Measurements from ENCODE around the gene SOCS7.

Gene SOCS7

DNA sequence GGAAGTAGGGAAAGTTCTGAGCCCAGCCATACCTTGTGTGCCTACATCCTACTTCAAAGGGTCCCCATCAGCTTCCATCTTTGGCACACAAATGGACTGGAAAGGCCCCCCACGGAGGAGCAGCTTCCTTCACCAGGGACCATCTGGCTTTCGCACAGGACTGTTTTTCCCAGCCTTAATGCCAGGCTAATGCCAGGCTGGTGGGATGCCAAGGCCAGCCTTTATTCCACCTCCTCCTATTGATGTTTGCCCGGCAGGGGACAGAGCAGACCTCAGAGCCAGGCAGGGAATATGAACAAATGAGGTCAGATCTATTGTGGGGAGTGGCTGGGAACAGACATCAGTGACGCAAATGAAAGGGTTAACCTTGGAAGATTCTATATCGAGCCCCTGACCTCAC, 13.6 kb upstream of the SOCS7 start:
- DNase-seq: peak; percentile 14 to 44

DNA sequence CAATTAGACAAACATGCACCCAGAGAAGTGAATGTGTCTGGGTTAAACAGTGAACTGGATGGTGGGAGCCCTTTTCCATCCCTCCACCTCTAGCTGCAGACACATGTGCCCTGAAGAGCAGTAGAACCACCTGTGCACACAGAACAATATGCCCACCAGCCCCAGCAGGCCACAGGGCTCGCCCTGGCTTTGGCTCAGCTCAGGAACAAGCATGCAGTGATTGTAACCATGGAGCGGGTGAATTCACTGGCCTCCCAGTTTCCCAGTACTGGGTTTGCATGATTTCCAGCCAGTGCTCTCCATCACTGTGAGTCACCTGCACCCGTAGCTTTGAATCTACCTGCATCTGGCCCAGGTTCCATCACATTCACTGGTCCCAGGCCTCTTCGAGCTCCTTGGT, 13.1 kb upstream of the SOCS7 start:
- no peak for DNase-seq

DNA sequence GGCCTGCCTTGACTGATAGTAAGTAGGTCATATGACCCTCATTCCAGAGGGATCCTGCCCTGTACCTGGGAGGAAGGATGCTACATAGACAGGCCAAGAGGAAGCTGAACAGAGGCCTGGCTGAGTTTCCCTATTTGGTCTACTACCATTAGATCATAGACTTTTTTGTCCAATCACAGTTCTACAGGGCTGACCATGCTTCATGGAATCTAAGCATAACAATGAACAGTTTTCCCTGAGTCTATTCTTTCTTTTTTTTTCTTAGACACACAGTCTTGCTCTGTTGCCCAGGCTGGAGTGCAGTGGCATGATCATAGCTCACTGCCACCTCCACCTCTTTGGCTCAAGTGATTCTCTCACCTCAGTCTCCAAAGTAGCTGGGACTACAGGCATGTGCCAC, 11.8 kb upstream of the SOCS7 start:
- no peak for DNase-seq

DNA sequence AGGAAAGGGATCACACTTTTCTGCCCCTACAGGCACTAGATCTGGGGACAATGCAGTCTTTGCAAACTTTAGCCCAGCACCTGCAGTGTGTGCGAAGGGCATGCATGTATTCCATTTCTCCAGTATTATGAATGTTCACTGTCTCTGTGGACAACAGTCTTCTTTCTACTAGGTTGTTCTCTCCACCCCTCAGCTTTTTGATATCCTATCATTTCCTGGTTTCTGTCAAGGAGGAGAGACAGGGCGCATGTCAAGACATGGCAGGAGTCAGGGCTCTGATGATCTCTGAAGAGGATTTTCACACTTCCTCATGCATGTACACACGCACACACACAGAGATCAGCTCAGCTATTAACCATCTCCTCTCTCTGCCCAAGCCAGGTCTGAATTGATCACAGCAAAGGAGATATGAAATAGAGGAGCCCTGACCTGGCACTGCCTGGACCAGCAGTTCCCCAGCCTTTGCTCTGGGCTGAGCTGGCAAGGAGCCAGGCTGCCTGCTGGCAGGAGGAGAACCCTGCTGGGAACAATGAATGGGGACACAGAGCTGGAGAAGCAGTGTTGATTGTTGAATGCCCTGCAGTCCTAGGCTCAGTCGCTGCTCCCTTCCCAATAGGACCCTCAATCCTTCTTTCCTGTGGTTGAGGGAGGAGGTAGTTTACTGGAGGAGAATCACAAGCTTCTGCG, 10.5 kb upstream of the SOCS7 start:
- peak; percentile 70 to 82 for DNase-seq

DNA sequence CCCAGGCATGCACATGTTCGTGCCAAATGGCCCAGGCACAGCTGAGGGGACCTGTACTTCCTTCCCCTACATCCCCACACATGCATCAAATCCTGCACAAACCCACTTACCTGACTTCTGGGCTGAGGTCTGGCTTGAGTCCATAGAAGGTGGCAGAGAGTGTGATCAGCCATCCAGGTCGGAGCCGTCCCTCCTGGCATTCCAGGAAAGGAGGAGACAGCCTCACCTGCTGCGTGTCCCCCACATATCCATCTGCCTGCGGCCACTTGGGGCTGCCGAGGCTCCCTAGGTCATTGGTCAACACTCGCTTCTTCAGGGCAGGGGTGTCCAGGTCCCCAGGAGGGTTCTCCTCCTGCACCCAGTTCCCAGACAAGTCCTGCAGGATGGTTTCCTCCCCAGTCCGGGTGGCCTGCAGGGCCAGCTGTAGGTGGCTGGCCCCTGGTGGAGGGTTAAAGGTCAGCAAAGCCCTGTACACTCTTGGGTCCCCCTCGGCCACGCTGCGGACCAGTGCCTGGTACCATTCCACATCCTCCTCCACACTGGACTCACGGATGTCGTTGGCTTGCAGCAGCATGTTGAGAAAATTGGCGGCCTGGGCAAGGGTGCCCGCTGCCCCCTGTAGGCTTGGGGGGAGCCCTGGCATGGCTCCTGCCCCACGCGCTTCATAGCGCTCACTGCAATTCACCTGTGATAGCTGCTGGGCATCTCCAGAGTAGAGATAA, 8.6 kb upstream of the SOCS7 start:
- DNase-seq: no peak

DNA sequence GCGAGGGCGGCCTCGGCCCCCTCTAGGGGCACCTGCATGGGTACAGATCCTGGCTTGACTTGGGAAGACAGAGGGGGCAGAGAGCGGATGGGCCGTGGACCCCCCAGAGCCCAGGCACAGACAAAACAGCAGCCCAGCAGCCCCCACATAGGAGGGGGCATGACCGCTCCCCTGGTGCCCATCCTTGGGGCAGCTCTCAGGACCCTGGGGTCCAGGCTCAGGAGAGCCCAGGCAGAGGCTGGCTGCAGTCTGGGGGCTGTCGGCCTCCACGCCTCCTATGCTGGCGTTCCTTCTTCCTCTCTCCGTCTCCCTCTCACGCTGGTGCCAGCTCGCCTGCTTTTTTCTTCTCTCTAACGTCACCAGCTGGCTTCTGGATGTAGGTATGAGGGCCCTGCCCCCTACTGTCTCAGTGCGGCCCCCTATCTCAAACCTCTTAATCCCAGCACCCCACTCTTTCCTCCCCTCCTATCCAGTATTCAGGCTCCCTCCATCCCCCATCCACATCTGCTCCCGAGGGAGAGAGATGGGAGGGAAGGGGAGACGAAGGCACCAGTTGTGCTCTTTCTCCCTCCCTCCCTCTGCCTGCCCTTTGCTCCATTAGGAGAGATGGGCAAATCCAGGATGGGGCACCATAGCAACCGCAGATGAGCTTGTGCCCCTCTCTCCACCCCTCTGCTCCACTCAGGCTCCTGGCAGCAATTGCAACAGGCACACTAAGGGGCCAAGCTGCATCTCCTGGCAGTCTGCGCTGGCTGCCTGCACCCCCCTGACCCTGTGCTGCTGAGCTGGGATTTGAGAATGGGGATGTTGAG, 7.8 kb upstream of the SOCS7 start, which contains the start of gene GPR179:
Gene GPR179 (minus strand): TSS at position 349 of the 812 bp plus-strand sequence. CDS start 167 bp downstream, at position 182.
- no peak for DNase-seq

DNA sequence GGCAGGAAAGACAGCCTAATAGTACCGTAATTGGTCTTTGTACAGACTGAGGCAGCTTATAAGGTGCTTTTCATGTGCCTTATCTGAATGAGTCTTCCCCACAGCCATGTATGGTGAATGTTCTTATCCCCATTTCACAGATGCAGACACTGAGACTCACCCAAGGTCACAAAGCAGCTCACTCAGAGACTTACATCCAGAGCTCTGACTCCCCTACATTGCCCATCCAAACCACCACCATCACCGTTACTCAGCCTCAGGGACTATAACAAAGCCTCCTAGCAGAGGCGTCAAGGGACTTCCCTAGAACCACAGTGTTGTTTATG, 7.3 kb upstream of the SOCS7 start:
- DNase-seq: no peak

DNA sequence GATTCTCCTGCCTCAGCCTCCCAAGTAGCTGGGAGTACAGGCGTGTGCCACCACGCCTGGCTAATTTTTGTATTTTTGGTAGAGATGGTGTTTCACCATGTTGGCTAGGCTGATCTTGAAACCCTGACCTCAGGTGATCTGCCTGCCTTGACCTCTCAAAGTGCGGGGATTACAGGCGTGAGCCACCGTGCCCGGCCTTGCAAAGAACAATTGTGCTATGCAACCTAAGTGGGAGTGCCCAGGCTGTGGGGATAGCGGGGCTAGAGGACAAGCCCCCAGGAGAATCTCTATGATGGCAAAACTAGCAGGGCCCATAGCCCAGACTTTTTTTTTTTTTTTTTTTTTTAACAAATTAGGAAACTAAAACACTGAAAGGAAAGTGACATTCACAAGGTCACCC, 5.9 kb upstream of the SOCS7 start:
- DNase-seq: no peak

DNA sequence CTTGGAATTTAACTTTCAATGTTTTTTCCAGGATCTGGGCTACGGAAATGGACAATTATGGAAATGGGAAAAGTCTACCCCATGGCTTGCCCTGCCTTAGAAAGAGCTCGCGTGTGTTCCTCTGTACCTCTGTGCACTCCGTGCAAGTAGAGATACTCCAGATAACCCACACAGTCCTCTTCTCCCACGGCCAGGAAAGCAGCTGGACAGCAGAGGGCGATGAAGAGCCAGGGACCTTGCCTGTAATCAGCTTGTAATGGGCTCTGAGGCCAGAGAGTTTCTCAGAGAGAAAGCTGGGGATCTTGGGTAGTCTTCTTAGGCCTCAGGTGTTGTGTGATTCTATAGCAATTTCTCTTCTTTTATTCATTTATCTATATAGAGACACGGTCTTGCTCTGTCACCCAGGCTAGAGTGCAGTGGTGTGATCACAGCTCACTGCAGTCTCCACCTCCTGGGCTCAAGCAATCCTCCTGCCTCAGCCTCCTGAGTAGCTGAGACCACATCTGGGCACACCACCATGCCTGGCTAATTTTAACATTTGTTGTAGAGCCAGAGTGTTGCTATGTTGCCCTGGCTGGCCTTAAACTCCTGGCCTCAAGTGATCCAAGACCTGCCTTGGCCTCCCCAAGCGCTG, 2.4 kb upstream of the SOCS7 start:
- peak; percentile 83 to 86 for DNase-seq

DNA sequence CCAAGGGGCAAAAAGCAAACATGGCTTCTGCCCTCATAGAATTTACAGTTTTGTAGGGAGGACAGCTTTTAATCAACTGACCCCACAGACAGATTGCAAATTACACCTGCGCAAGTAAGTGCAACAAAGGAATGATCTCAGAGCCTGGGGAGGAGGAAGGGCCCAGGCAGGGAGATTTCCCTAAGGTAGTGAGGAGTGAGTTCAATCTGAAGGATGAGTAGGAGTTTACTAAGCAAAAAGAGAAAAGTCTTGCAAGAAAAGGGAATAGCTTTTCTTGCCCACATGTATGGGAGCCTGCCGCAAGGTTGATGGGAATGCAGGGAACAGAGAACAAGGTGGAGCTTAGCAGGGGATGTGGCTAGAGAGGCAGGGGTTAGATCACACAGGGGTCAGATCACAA, 1.6 kb upstream of the SOCS7 start:
- DNase-seq: no peak

DNA sequence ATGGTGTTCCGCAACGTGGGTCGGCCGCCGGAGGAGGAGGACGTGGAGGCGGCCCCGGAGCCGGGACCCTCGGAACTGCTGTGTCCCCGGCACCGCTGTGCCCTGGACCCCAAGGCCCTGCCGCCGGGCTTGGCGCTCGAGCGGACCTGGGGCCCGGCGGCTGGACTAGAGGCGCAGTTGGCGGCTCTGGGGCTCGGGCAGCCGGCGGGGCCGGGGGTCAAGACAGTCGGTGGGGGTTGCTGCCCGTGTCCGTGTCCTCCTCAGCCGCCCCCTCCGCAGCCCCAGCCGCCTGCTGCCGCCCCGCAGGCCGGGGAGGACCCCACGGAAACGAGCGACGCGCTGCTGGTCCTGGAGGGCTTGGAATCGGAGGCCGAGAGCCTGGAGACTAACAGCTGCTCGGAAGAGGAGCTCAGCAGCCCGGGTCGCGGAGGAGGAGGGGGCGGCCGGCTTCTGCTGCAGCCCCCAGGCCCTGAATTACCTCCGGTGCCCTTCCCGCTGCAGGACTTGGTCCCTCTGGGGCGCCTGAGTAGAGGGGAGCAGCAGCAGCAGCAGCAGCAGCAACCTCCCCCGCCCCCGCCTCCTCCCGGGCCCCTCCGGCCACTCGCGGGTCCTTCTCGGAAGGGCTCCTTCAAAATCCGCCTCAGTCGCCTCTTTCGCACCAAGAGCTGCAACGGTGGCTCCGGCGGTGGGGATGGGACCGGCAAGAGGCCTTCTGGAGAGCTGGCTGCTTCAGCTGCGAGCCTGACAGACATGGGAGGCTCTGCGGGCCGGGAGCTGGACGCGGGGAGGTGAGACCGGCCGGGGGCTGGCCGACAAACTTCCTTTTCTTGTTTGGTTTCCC, 821 bp downstream of the SOCS7 start:
- peak in 1 of 2 experiments; percentile 38 for DNase-seq

DNA sequence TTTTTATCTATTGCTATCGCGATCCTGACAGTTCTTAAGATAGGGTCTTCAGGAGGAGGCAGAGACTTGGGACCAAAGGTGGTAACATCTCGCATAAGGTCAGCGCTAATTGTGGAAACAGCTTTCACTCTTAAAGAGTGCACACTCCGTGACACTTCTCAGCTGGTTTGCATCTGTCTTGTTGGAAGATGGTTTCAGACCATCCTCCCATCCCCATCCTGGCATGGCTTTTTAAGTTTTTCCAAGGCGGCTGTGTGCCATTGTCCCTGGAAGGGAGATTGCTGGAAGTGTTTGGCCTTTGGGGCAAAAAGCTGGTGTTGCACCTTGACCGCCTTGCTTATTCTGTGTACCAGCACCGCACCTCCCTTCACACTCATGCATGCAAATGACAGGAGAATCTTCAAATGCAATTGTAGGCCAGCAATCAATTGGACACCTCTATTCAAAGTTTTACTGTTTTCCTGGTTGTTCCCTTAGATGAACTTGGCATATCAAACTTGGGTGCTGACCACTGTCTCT, 1.5 kb downstream of the SOCS7 start:
- no peak for DNase-seq

DNA sequence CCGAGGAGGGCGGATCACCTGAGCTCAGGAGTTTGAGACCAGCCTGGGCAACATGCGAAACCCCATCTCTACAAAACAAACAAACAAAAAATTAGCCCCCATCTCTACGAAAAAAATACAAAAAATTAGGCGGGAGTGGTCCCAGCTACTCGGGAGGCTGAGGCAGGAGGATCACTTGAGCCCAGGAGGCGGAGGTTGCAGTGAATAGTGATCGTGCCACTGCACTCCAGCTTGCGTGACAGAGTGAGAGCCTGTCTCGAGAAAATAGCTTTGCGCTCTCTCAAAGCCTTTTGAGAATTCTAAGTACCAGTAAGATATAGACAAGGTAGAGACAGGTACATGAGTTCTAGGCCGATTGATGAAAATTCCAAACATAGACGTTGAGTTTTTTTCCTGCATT, 2.0 kb downstream of the SOCS7 start:
- DNase-seq: no peak

DNA sequence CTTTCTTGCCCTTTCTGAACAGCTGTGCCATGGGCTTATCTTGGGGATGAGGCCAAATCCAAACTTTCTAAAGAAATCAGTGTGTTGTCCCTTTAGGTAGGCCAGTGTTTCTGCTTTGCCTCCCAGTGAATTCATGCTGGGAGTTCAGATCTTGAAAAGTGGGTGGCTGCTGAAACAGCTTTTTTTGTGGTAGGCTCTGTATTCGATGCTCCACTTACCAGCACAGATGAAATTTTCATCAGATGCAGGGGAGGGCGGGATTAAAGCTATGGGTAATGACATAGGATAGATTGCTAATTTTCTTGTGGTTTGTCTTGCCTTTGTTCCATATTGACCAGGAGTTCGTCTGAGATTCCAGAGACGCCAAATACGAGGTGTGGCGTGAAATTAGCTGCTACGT, 2.8 kb downstream of the SOCS7 start:
- no peak for DNase-seq

DNA sequence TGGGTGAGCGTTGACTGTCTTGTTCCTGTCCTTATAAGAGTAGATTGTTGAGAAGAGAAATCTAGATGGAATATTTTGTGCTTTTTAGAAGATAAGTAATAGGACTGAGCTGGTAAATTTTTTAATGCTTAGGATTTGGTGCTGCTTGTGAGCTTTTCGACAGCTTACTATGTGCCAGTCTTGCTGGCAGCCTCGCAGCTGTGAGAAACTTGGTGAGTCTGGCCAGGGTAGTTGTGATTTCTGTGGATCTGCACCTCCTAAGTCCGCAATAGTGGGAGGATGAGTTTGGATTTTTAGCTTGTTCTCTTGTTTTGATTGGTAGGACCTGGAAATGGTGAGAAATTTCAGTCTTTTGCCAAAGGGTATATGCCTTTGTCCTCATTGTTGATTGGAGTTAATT, 3.6 kb downstream of the SOCS7 start:
- DNase-seq: no peak

DNA sequence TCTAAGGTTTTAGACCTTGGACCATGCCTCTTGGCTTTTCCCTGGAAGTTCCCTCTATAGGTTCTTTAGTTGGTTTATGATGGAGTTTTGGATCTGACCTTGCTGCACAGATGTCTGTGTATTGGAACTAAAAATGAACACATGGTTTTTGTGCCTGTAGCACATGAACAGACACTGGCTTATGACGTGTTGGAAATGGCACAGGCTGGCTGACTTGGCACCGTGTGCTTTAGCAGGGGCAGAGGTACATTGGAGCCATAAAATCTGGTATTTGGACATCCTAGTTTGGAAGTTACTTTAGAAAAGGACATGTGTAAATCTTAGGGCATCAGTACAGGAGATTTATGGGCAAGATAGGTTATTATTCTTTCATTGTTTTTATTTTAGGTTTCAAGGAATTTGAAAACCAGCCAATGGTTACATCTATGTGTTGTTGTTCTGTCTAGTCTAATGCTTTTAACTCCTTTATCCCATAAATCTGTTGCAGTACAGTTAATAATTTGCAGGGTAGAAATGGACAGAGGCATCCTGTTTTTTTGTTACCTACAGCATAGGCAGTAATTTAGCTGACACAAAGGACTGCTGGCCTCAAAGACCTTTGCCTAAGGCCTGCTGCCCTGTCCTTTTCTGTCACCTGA, 6.0 kb downstream of the SOCS7 start:
- DNase-seq: no peak

DNA sequence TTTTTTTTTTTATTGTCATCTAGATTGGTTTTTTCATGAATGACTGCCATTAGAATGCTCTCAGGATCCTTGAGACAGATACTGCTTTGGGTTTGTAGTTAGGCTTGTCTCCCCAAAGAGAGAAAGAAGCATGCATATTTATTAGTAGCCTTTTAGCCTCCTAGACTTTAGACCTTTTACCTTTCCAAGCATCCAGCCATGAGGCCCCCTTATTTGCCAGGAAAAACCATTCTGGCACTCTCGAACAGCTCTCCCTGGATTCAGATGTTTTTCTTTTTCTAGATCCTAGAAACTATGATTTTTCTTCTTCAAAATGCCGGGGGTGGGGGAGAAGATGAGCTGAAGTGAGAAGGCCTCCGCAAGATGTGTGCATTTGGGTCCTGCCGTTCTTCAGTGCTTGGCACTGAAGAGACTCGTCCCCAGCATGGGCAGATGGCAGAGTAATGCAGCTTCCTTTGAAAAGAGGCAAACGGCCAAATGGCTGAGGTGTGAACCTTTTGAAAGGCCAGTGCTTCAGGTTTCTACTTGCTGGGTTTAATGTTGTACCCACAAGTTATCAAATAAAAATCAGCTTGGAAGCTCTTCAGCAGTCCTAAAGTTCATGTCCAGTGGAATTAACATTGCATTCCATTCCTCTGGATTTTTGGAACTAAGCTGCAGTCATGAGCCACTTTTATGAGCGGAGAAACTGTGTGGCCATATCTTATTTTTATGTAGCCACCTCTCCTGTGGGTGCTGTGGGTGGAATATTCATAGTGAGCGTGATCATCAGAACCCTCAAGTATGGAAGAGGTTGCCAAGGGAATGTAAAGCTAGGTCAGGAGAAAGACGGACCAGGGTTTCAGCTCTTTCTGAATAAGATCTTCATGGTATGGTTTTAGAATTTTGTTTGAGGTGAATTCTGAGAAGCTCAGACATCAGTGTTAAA, 7.2 kb downstream of the SOCS7 start:
- no peak for DNase-seq

DNA sequence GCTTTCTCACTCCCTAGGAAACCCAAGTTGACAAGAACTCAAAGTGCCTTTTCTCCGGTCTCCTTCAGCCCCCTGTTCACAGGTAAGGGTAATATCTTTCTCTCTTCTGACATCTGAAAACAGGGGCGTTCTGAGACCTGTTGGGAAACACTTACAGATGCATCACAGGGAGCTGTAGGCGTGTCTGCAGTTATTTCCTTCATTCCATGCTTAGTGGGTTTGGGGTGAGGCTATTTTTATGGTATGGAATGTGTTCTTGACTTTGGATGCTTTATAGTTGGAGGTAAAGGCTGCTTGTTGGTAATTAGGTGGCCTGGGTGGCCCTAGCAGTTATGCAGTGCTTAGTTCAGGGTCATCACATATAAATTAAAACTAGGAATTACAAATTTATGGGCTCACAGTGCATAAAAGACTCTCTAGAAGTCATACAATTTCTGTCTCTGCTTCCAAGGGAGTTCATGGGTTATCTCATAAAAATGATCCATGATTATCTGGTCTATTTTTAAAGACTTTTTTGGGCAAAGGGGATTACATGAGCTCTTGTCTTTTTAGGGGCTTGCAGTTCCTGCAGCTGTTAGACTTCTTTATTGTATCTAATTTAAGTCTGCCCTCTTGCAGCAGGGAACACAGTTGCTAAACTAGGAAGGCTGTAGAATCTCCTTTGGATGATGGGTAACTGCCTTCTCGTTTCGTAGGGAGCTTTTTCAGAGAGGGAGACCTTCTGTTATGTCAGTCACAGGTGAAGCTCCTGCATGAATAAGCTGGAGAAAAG, 10.2 kb downstream of the SOCS7 start:
- no peak for DNase-seq

DNA sequence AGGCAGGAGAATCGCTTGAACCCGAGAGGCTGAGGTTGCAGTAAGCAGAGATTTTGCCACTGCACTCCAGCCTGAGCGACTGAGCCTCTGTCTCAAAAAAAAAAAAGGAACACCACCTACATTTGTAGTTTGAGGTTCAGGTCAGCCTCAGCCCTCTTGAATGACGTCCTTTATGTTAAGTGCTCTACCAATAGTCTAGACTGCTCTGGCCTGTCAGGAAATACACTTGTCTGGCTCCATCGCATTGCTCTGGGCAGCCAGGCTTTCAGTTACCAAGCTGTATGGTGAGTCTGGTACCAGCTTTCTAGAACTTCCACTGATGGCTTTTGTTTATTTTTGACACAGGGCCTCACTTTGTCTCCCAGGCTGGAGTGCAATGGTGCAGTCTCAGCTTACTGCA, 11.4 kb downstream of the SOCS7 start:
- no peak for DNase-seq

DNA sequence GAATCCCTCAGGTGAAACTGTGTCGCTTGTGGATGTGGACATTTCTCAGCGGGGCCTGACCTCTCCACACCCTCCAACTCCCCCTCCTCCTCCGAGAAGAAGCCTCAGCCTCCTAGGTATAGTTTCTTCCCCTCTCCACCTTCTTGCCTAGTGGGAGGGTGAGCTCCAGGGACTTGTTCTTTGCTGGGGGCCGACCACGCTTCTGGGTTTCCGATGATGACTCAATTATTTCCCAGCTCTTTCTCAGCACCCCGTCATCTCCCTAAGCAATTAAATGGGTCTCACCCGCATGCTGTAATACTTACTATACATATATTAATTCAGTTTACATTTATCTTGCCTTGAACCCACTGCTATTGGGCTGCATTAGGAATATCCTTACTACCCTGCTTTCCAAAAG, 13.1 kb downstream of the SOCS7 start:
- DNase-seq: no peak
